Stimulated activated CD8-positive, alpha-beta memory T cell treated with anti-CD3 and anti-CD28 coated beads, Interleukin-15, amount 100 ng/mL, for 4 hours (primary cell): ENCODE results near the gene DNAJA3.

Experiments used
- DNase-seq, 2 donors: peaks; one replicate each; pipeline ENCODE4 v3.0.0-alpha.2; 2020; ENCODE audit warnings: low read depth in 2 of 2

The DNAJA3 gene

GRCh38 chr16:4474192-4474961, 48.7 kb downstream of the DNAJA3 start, which contains the start of gene NMRAL1:
NMRAL1 (minus strand) TSS chr16:4474625; CDS start chr16:4474132, 493 bp downstream.
- peak; percentile 62 to 68 for DNase-seq

GRCh38 chr16:4475880-4476788, 50.5 kb downstream of the DNAJA3 start, which contains the start of gene HMOX2:
HMOX2 (plus strand) TSS chr16:4476398; CDS start chr16:4505525, 29,127 bp downstream.
- DNase-seq: peak; percentile 82 to 89

- no peak for DNase-seq
Measured at GRCh38 chr16:4477966-4478365, 52.3 kb downstream of the DNAJA3 start.

GRCh38 chr16:4481526-4481925, 55.9 kb downstream of the DNAJA3 start:
- no peak for DNase-seq

GRCh38 chr16:4481963-4482362, 56.3 kb downstream of the DNAJA3 start:
- no peak for DNase-seq

- no peak for DNase-seq
Measured at GRCh38 chr16:4486126-4486893, 60.6 kb downstream of the DNAJA3 start.

GRCh38 chr16:4487955-4488498, 62.4 kb downstream of the DNAJA3 start:
- no peak for DNase-seq

- no peak for DNase-seq
Measured at GRCh38 chr16:4488499-4488967, 62.9 kb downstream of the DNAJA3 start.

- DNase-seq: no peak
Measured at GRCh38 chr16:4489030-4489429, 63.4 kb downstream of the DNAJA3 start.

GRCh38 chr16:4491898-4492297, 66.2 kb downstream of the DNAJA3 start:
- DNase-seq: no peak

- DNase-seq: no peak
Measured at GRCh38 chr16:4494746-4495490, 69.2 kb downstream of the DNAJA3 start.

GRCh38 chr16:4495766-4496165, 70.1 kb downstream of the DNAJA3 start:
- DNase-seq: no peak

GRCh38 chr16:4496305-4496704, 70.6 kb downstream of the DNAJA3 start:
- no peak for DNase-seq

- no peak for DNase-seq
Measured at GRCh38 chr16:4498546-4499195, 73.0 kb downstream of the DNAJA3 start.

GRCh38 chr16:4499196-4499555, 73.5 kb downstream of the DNAJA3 start:
- DNase-seq: no peak

- DNase-seq: no peak
Measured at GRCh38 chr16:4500272-4500671, 74.6 kb downstream of the DNAJA3 start.

GRCh38 chr16:4501071-4501478, 75.4 kb downstream of the DNAJA3 start:
- DNase-seq: no peak

GRCh38 chr16:4505356-4506147, 79.9 kb downstream of the DNAJA3 start:
- DNase-seq: peak; percentile 31 to 62
